GM18508 (cell line): ENCODE results near the gene ASAP2.
"Not testable (repeated sequence)": the region's sequence is repeated elsewhere in the genome, so short reads cannot be mapped to it uniquely, and the experiment has no call there.

Source experiments
- ATAC-seq: cut with Tn5 transposase; IDR thresholded peaks from one replicate; pipeline ENCODE4 v1.9.1; 2021; ENCODE audit warnings: moderate number of reproducible peaks; ENCODE audit not compliant: insufficient read depth, unreplicated experiment

The ASAP2 gene

DNA sequence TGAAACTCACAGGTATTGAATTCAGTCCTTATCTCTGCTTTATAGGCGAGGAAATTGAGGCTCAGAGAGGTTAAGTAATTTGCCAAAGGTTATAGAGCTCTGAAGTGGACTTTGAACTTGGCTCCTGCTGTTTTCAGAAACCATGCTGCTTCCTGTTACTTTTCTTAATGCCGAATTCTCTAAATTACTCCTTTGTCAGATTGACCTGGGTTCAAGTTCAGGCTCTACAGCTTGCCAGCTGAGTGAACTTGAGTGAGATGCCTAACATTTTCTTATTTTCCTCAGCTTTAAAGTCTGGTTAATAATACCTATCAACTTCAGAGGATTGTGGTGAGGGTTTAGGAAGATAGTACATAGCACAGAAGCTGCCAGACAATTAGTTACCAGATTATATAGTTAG lies 3.4 kb downstream of the ASAP2 start:
- no peak for ATAC-seq

DNA sequence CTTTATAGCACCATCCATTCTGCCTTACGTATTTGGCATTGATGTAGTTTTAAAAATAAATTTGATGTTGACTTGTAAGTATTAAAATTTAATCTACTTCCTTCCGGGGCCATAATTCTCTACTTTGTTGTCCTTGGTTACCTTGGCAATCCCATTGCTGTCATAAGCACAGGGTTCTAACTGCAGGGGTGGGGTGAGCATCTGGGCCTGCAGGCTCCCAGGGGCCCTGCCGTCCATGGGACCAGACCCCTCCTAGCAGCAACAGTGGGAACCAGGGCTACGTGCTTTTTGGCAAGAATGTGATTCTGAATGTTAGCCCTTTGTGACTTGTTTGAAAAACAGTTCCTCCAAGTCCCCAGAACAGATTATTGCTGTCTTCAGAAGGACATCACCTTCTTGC lies 4.9 kb downstream of the ASAP2 start:
- no peak for ATAC-seq

DNA sequence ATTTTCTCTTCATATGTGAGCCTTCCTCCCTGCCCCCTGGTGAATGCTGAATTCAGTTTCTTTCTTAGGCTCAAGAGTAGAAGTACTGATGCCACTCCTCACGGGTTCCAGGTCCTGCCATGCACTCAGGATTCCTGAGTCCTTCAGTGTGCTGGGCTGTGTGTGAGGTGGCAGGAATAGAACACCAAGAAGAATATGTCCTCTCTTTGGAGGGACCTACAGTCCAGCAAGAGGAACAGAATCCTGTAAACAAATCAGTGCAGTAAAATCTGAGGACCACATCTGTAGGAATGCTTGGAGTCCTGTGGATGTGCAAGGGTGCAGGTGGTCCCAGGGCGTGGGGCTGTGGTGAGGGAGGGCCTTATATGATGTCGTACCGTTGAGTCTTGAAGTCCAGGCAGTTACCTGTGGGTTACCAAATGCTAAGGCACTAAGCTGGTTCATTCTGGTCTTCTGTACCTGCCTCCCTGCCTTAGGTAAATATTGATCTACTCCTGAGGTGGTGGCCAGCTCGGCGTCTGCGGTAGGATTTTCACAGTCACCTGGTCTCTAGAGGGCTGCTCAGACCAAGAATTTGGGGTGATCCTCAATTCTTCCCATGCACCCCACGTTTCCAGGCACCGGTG lies 5.5 kb downstream of the ASAP2 start:
- no peak for ATAC-seq

DNA sequence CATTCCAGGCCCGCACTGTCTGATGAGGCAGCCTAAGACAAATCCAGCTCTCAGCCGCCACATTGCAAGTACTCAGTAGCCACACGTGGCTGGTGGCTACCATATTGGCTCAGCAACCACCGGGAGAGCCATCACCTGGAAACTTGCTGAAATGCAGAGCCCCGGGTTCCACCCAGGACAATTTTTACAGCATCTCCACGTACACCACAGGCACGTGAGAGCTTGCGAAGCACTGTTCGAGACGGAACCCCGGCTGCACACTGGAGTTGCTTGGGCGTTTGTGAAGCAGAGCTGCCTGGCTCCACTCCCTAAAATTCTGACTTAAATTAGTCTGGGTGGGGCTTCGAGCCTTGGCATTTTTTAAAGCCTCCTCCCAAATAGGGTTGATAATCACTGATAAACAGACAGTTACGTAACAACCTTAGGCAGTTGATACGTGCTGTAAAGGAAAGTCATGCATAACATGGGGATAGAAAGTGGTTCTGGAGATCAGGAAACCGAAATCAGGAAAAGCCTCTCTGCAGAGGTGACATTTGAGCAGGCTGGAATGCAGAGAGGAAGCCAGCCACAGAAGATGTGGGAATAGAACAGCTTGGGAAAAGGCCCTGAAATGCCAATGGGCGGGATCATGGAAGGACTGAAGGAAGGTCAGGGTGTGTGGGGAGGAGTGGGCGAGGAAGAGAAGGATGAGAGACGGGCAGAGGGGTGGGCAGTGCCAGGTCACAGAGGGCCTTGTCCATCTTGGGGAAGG lies 6.2 kb downstream of the ASAP2 start:
- ATAC-seq: no peak

DNA sequence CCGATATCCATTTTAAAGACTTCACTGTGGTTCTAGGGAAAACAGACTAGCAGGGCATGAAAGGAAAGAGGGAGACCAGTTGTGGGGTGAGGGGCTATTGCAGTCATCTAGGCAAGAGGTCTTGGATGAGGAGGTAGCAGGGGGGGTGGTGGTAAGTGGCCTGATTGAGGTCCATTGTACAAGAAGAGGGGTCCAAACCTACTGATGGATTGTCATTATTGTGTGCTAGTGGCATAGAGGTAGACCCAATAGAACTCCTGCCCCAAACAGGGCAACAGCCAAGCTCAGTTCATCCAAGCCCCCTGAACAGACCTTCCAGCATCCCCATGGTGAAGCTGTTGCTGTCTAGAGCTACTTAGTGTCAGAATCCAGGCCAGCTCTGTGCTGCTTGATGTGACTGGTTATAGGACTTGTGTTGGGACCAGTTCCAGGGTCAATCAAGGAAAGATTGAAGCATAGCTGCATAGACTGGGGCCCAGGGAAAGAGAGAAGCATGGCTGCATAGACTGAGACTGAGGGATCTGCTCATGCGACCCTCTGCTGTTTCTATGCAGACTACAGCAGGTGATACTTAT lies 7.0 kb downstream of the ASAP2 start:
- no peak for ATAC-seq

DNA sequence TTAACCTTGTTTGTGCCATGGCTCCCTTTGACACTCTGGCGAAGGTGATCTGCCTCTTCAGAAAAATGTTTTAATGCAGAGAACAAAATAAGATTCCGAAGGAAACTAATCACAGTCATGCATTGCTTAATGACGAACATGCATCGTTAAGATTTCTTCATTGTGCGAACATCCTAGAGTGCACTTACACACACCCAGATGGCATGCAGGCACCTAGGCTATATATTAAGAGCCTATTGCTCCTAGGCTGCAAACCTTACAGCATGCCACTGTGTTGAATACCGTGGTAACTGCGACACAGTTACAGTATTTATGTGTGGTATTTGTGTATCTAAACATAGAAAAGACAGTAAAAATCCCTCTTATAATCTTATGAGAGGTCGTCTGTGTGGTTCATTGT lies 8.3 kb downstream of the ASAP2 start:
- no peak for ATAC-seq

DNA sequence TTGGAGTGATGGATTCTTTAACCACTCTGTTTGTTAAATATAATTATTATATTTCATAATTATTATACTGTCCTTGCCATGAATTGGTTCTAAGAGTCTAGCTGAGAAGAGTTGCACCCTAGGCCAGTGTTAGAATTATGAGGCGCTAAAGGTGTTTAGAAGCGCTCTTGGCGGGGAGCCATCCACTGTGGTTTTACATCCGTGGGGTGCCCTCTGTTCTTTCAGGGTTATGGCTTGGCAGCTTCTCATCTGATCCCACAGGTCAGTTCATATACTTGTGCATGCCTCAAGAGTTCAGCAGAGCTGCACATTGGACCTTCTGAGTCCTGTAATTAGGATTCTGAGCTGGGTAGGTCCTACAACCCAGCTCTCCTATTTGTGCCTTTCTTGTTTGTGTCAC lies 9.1 kb downstream of the ASAP2 start:
- no peak for ATAC-seq

DNA sequence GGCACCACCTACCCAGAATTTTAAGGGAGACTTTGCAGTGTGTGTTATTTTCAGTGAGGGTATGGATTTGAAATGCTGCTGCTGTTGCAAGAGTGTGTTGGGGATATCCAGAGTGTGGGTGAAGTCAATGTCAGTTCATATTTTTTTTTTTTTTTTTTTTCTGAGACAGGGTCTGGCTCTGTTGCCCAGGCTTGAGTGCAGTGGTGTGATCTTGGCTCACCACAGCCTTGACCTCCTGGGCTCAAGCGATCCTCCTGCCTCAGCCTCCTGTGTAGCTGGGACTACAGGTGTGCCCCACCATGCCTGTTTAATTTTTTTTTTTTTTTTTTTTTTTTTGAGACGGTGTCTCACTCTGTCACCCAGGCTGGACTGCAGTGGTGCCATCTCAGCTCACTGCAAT lies 9.5 kb downstream of the ASAP2 start:
- not testable (repeated sequence) for ATAC-seq

DNA sequence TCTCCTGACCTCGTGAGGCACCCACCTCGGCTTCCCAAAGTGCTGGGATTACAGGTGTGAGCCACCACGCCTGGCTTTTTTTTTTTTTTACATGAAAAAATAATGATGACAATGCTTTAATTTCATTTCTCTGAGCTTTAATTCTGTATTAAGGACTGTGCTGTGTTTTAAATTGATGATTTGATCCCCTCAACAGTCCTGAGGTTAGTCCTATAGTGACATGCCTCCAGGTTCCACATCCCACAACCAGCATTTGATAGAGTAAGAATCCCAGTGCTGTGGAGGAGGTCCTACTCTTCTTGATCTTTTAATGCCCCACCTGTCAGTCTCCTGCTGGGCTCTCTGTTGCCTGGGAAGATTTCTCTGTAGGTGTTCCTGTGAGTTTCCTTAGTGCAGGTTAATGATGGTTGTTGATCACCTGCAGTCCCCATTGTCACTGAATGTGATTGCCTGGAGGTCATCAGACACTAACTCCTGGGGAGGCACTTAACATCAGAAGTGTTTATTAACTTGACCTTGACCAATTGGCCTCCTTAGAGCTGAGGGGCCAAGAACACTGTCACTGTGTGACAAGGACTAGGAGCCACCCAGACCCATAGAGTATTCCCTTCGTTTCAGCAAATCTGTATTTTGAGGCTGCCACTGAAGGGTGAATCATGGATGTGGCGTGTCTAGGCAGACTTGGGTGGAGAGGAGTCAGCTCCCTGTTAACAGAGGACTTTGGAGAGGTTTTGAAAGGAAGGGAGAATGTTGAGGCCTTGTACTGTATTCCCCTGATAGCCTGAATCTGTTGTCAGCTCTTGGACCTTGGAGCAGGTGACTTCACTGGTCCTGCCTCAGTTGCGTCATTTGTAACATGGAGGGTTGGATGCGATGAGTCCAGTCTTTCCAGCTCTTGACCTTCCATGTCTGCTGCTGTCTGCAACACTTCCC lies 11.5 kb downstream of the ASAP2 start:
- ATAC-seq: no peak

DNA sequence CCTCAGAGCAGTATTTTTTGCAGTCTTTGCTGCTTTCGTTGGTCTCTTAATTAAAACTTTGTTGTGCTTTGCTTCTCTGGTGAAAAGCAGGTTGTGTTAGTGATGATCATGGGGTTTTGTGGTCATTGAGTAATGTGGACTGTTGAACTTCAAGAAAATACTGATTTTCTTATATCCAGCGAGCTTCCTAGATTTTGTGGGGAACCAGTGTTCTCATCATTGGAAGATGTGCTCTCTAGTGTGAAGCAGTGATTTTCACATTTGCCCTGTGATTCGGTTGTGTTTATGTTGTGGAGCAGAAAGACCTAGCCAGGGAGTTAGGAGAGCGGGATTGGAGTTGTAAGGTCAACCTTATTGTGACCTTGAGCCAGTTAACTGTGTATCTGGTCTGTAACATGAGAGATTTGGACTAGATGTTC lies 12.4 kb downstream of the ASAP2 start:
- no peak for ATAC-seq

DNA sequence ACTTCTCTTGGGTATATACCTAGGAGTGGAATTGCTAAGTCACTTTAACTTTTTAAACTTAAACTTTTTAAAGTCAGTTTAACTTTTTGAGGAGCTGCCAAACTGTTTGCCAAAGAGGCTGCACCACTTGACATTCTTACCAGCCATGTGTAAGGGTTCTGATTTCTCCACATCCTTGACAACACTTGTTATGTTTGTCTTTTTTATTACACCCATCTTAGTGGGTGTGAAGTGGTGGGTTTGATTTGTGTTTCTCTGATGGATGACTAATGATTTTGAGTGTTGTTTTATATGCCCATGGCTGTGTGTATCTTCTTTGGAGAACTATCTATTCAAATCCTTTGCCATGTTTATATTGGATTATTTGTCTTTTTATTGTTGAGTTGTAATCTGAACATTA lies 13.6 kb downstream of the ASAP2 start:
- ATAC-seq: no peak

DNA sequence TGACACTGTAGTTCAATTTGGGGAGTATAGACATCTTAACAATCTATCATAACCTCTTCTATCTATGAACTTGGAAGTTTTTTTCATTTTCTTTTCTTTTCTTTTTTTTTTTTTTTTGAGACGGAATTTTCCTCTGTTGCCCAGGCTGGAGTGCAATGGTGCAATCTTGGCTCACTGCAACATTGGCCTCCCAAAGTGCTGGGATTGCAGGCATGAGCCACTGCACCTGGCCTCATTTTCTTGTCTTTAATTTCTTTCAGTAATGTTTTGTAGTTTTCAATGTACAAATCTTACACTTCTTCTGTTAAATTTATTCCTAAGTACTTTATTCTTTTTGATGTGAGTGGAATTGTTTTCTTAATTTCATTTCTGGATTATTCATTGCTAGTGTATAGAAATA lies 14.6 kb downstream of the ASAP2 start:
- no peak for ATAC-seq

DNA sequence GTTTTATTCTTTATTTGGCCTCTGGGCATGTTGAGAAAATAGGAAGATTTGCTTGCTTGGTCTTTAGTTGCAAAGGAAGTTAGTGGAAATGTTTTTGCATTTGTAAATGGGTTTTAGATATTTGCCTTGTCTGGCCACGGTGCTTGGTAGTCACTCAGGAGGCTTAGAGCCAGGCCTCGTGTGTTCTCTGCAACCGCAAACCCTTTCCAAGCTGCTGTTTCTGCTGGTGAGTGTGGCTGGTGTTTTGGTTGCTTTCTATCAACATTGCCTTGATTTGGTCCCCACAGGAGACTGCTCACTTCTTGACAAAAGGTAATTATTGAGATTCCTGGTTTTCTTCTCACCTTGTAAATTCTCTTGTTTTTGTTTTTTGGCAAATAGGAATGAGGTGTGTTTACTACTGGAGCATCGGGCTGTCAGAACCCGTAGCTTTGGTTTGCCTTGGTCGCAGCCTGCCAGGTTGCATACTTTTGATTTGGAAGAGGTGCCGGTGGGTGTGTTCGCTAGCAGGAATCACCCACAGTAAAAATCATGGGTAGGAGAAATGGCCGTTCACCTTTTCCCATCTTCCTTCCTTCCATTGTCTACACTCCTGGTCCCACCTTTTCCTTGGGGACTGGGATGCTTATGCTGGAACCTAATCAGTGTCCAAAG lies 15.8 kb downstream of the ASAP2 start:
- ATAC-seq: no peak

DNA sequence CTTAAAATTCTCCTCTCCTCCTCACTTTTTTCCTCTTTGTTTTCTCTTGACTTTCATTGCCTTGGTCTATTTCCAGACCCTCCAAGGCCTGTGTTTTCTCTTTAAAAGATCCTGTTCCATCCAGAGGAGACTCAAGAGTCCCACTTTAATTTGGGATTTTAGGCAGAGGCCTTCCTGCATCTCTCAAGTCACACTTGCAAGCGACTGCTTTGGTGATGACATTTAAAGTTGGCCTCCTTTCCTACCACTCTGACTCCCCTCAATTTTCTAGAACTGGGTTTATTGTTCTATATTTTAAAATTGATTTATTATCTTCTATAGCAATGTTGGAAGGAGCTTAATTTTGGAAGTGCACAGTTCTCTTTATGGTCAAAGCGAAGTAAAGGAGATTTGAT lies 16.3 kb downstream of the ASAP2 start:
- no peak for ATAC-seq

DNA sequence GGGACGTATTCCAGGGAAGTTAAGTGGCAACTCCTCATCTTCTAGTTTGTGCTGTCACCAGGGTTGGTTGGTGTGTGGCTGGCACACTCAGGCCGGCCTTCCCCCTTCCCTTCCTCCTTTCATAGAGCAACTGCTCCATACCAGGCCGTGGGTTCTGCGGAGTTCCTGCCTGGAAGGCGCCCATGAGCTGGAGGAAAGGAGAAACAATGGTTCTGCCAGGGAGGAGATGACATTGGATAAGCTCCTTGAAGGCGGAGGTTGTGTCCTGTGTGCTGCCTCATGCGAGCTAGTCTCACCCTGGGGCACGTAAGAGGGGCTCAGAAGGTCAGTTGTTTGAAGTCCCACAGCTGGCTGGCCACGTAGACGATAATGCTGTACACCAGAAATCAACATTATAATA lies 19.2 kb downstream of the ASAP2 start:
- ATAC-seq: no peak

DNA sequence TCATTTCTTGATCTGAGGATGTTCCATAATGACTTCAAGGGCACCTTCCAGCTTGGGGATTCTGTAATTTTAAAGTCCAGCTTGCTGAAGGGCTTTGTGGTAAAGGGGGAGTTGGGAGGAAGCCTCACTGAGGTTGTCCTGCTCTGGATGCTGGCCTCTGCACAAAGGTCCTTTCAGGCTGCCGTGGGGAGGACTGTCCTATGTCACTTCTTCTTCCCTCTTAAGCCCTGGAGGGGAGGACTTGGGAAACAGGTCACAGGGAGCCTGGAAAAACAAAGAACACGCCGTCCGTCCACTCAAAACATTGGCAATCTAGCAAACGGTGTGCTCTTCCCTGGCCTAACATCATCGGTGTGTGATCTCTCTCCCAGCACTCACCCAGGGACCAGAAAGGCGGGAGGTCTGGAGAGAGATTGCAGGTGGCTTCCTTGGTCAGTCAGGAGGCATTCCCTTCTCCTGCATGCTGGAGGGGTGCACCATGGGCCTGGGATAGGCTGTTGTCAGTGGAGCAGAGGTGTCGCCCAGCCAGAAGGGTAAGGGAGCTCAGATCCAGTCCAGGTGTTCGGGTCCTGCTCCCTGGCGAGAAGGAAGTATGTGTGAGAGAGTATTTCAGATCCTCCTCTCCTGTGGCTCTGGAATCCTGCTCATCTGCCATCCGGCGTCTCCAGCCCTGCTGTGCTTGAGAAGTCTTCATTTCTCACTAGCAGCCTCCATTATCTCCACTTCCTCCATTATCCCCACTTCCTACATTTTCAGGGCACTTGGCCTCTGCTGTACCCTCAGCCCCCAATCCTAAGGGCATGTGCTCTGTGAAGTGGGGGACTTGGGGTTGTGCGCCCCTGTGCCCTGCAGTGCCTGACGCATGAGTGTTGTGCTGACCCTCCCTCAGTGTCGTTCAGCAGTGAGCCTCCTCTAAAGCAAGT lies 20.1 kb downstream of the ASAP2 start:
- ATAC-seq: no peak

DNA sequence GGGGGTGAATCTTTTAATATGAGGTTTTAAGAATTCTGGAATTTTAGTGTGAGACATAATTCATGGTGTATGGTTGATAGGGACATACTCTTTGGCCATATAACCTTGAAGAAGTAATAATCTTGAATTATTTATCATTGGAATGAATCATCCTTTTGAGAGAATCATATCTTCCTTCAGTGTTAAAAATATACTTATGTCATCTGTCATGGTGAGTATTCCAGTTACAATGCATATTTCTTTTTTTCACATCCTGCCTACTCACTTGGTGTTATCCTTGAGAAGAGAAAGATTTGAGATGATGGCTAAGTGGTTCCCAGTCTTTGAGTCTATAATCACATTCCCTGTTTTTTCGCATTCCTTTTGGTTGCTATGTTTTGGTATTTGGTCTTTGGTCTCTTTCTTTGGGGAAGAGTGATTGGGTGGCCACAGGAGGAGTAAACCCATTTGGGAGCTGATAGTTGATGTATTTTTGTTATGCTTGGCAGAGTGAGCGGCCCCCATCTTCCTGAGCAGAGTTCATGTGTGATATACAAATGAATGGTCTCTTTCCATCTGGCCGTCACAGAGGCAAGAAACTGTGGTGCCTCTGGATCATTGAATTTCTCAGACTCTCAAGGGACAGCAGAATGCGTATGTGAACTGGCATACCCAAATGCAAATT lies 21.6 kb downstream of the ASAP2 start:
- no peak for ATAC-seq

DNA sequence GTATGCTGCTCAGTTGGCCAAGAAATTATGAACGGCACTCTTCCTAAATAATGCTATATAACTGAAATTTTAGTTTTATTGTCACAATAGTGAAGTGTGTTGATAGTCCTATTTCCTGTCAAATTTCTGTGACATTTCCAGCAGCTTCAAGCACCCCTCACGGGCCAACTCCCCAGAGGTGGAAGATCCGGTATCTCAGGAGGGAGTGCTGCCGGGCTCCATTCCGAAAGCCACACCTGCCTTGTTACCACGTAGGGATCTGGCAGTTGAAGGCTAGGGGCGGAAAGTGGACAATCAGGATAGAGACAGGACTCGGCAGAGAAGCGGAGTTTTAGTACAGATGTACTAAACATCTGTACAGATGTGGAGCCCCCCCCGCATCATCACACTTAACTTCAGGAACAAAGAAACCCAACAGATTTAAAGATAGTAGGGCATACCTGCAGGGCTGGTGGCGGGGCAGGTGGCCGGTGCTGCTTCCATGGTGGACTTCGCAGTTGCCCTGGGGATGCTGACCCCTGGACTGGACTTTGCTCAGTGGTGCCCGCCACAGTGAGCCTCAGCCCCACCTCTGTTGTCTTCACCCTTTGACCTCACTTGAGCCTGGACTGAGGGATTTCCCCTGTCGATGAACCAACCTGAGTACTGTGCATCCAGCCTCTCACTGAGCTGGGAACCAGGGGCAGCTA lies 22.3 kb downstream of the ASAP2 start:
- no peak for ATAC-seq
